Progenitor cell of endocrine pancreas (in vitro differentiated cells): ENCODE measurements around the gene HOXD9. TPM values are rescaled to one million over a fixed set of nuclear protein-coding genes. Genes with fewer than 3 reads are reported as not detected.

ENCODE experiments used
- DNase-seq: peaks from one replicate; pipeline ENCODE4 v3.0.0; 2021; ENCODE audit warnings: low spot score; ENCODE audit not compliant: unreplicated experiment
- H3K27ac Mint-ChIP-seq: 2 replicates; pipeline ENCODE4 v1.8.0; 2021; ENCODE audit warnings: mild to moderate bottlenecking, moderate library complexity, mixed read lengths
- H3K27me3 Mint-ChIP-seq: 2 replicates; pipeline ENCODE4 v1.8.0; 2021; ENCODE audit warnings: mixed read lengths
- H3K36me3 Mint-ChIP-seq: 2 replicates; pipeline ENCODE4 v1.8.0; 2022; ENCODE audit warnings: mixed read lengths; ENCODE audit not compliant: insufficient read depth
- H3K4me1 Mint-ChIP-seq: 2 replicates; pipeline ENCODE4 v1.8.0; 2021; ENCODE audit warnings: low read depth, mixed read lengths
- H3K4me3 Mint-ChIP-seq: 2 replicates; pipeline ENCODE4 v1.8.0; 2021; ENCODE audit warnings: low read depth, mild to moderate bottlenecking, moderate library complexity, mixed read lengths
- H3K9me3 Mint-ChIP-seq: 2 replicates; pipeline ENCODE4 v1.8.0; 2021; ENCODE audit warnings: low read depth, mixed read lengths
- CTCF ChIP-seq: fragments of 200-600 bp; sonication (generic); IDR thresholded peaks from one replicate; pipeline ENCODE4 v1.5.0; 2021; ENCODE audit warnings: antibody characterized with exemption, mild to moderate bottlenecking; ENCODE audit not compliant: unreplicated experiment
- total RNA-seq: library from RNA; stranded (reverse); gene quantifications from 2 replicates; pipeline ENCODE4 v1.2.1, GENCODE V29; 2021

The HOXD9 gene
- total RNA-seq, 1 donor from 2014 or later = not detected

GRCh38 chr2:176162911-176163671 lies 40.6 kb downstream of the HOXD9 start:
- Mint-ChIP-seq H3K27me3 (peaks cover 97% of the 10 kb centered on the region), H3K27ac (no peak overlapping the region), H3K9me3 (no peaks in the 10 kb centered on the region), H3K4me1 (peaks cover 2% of the 10 kb centered on the region), H3K36me3 (no peaks in the 10 kb centered on the region), H3K4me3 (no peak overlapping the region)
- TF ChIP-seq CTCF = no peak
- DNase-seq = no peak

GRCh38 chr2:176163672-176164056 lies 41.1 kb downstream of the HOXD9 start:
- peaks cover 95% of the 10 kb centered on the region for H3K27me3 Mint-ChIP-seq
- no peak overlapping the region for H3K27ac Mint-ChIP-seq
- no peak overlapping the region for H3K4me3 Mint-ChIP-seq
- DNase-seq = no peak
- no peak for TF ChIP-seq CTCF
- H3K9me3 Mint-ChIP-seq = no peaks in the 10 kb centered on the region
- H3K4me1 Mint-ChIP-seq = peaks cover 2% of the 10 kb centered on the region
- H3K36me3 Mint-ChIP-seq = no peaks in the 10 kb centered on the region

- Mint-ChIP-seq H3K4me1 (peaks cover 2% of the 10 kb centered on the region), H3K9me3 (no peaks in the 10 kb centered on the region), H3K4me3 (no peak overlapping the region), H3K36me3 (no peaks in the 10 kb centered on the region), H3K27me3 (peaks cover 95% of the 10 kb centered on the region), H3K27ac (no peak overlapping the region)
- no peak for TF ChIP-seq CTCF
- no peak for DNase-seq
Measured at GRCh38 chr2:176164201-176164600, 41.7 kb downstream of the HOXD9 start.

GRCh38 chr2:176164611-176165369 lies 42.3 kb downstream of the HOXD9 start:
- no peaks in the 10 kb centered on the region for H3K36me3 Mint-ChIP-seq
- TF ChIP-seq CTCF = no peak
- H3K27me3 Mint-ChIP-seq = peaks cover 95% of the 10 kb centered on the region
- H3K27ac Mint-ChIP-seq = no peak overlapping the region
- H3K4me3 Mint-ChIP-seq = peak overlapping the region; percentile 41
- DNase-seq = no peak
- H3K9me3 Mint-ChIP-seq = no peaks in the 10 kb centered on the region
- H3K4me1 Mint-ChIP-seq = peaks cover 2% of the 10 kb centered on the region

DNA sequence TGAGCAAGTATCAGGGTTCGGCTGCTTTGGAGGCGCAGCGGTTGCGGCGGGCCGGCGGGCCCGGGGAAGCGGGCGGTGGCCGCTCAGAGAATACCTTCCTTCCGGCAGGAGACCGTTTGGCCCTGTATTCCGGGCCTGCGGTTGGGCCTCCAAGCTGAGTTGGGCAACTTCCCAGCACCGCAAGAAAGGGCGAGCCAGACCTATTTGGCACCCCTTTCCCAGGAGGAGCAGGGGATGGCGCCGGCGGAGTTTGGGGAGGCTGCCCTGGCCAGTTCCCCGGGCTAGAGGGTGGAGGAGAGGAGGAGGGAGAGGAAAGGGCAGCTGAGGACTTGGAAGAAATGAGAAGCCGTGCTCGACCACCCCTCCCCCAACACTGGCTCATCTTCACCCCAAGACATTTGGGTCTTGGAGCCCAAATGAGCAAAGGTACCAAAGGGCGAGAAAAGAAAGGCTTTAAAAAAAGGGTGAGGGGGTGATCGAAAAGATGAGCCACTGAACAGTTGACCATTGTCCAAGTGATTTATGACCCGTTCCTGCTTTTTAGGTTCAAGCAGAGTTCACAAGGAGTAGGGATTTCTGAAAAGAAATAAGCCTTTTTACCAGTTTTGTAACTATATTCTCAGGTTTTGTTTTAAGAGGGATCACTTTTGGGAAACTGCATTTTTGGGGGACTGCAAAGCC lies 43.0 kb downstream of the HOXD9 start:
- peaks cover 96% of the 10 kb centered on the region for H3K27me3 Mint-ChIP-seq
- no peaks in the 10 kb centered on the region for H3K9me3 Mint-ChIP-seq
- H3K4me1 Mint-ChIP-seq = peaks cover 2% of the 10 kb centered on the region
- H3K4me3 Mint-ChIP-seq = peak overlapping the region; percentile 41
- no peak for TF ChIP-seq CTCF
- no peaks in the 10 kb centered on the region for H3K36me3 Mint-ChIP-seq
- H3K27ac Mint-ChIP-seq = no peak overlapping the region
- no peak for DNase-seq
